Cardiac muscle cell (in vitro differentiated cells and primary cell): ENCODE data around the gene CMSS1. TPM values are rescaled to one million over a fixed set of nuclear protein-coding genes. Genes with fewer than 3 reads are reported as not detected.

Experiments
- DNase-seq, 2 donors: peaks; one replicate each; pipeline versions ENCODE4 v3.0.0 to v3.0.0-alpha.2; 2010 to 2017; ENCODE audit warnings: low read depth in 1 of 2, low spot score in 1 of 2
- H3K27ac ChIP-seq: fragments of 200-600 bp; sonication (generic); 2 replicates; pipeline ENCODE4 v1.5.1; 2016
- H3K27me3 ChIP-seq: fragments of 200-600 bp; sonication (generic); 2 replicates; pipeline ENCODE4 v1.6.0; 2016; ENCODE audit warnings: control low read depth
- H3K36me3 ChIP-seq: fragments of 200-600 bp; sonication (generic); 2 replicates; pipeline ENCODE4 v1.5.1; 2016; ENCODE audit warnings: control low read depth
- H3K4me1 ChIP-seq: fragments of 200-600 bp; sonication (generic); 2 replicates; pipeline ENCODE4 v1.8.1; 2017; ENCODE audit warnings: low read depth, mild to moderate bottlenecking, mixed run types
- H3K4me3 ChIP-seq: fragments of 200-600 bp; sonication (generic); 2 replicates; pipeline ENCODE4 v1.5.1; 2016; ENCODE audit warnings: mild to moderate bottlenecking
- H3K9me3 ChIP-seq: fragments of 200-600 bp; sonication (generic); 2 replicates; pipeline ENCODE4 v1.5.1; 2017; ENCODE audit warnings: low read depth, mild to moderate bottlenecking, control low read depth
- polyA plus RNA-seq: library from polyadenylated mRNA; unstranded; fragments of >200 nt; fragmentation: Nextera tagmentation; extraction: Ambion mirVana; gene quantifications from 2 replicates; pipeline ENCODE4 v1.2.1, GENCODE V29; 2016
- total RNA-seq: library from RNA; depleted of rRNA; stranded (reverse); fragments of >200 nt; gene quantifications from 2 replicates; pipeline ENCODE4 v1.2.3, GENCODE V29; 2016
- TF ChIP-seq, protein P1 (sequence below): IDR thresholded peaks from 2 replicates; pipeline ENCODE4 v1.5.1; 2012; ENCODE audit warnings: low read depth, mild to moderate bottlenecking, low read length

The CMSS1 gene
- total and polyA plus RNA-seq, 2 experiments from 2014 or later: 13.1 to 32.9 TPM

DNA sequence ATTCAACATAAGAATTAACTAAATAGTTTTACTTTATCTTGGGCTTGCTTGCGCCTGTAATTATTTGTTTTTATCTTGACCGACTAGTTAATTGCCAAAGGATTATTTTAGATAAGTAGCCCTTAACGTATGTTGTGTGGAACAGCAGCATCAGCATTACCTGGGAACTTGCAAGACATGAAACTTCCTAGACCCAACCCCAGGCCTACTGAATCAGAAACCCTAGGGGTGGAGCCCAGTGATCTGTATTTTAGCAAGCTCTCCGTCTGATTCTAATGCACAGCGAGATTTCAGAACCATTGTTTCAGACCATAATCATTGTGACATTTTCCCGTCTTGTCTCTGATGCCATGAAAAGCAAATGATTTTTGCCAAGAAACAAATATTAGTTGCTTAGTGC, 265.5 kb downstream of the CMSS1 start:
- DNase-seq: no peak
- Histone ChIP-seq H3K36me3 (no peaks in the 10 kb centered on the region), H3K27ac (no peak overlapping the region), H3K4me3 (no peak overlapping the region), H3K9me3 (no peaks in the 10 kb centered on the region), H3K27me3 (no peaks in the 10 kb centered on the region), H3K4me1 (peaks cover 3% of the 10 kb centered on the region)
- TF ChIP-seq, protein P1, sequence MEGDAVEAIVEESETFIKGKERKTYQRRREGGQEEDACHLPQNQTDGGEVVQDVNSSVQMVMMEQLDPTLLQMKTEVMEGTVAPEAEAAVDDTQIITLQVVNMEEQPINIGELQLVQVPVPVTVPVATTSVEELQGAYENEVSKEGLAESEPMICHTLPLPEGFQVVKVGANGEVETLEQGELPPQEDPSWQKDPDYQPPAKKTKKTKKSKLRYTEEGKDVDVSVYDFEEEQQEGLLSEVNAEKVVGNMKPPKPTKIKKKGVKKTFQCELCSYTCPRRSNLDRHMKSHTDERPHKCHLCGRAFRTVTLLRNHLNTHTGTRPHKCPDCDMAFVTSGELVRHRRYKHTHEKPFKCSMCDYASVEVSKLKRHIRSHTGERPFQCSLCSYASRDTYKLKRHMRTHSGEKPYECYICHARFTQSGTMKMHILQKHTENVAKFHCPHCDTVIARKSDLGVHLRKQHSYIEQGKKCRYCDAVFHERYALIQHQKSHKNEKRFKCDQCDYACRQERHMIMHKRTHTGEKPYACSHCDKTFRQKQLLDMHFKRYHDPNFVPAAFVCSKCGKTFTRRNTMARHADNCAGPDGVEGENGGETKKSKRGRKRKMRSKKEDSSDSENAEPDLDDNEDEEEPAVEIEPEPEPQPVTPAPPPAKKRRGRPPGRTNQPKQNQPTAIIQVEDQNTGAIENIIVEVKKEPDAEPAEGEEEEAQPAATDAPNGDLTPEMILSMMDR: no peak

DNA sequence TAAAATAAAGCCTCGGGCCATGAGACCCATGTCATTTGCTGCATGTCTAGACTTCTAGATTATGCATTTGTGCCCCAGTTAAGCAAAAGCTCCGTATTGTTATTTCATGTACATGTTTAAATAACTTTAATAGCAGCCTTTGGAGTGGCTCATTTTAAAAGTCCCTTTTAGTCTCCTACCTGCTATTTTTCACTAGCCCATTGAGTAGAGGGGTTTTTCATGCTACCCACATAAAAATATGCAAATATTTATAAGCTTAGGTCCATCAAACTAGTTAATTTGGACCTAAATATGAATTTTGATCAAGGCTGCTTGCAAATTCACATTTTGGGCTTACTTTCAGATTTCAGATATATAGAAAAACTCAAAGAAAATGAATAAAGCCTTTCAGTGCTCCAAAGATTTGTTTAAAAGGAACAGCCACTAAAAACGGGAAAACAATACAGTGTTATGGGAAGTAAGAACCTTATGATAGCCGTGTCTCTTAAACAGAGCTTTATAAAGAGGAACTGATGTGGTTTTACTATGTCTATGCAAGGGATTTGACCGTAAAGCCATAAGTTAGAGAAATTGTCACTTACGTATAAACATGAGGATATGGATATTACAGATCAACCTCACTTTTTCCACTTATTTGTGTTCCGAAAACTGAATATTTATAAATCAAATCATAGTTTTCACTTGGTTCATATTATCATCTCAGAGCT, 266.6 kb downstream of the CMSS1 start:
- no peak overlapping the region for H3K27ac ChIP-seq
- no peak overlapping the region for H3K4me3 ChIP-seq
- TF ChIP-seq, protein P1: no peak

DNA sequence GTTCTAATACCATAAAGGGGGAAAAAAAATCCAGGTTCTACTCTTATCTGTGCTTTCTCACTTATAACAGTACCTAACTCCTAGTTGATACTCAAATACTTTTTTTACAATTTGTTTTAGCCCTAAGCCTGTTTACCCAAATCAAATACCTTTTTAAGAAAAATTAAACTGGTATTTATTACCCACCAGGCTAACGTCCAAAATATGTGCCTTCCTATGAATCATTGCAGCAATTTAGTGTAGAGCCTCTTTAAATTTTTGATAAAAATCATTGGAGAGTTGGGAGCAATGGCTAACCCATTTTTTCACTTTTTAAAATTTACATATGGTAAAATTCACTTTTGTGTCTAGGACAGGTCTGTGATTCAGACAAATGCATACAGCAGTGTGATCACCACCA, 268.7 kb downstream of the CMSS1 start:
- Histone ChIP-seq H3K4me1 (peaks cover 3% of the 10 kb centered on the region), H3K4me3 (no peak overlapping the region), H3K27me3 (no peaks in the 10 kb centered on the region), H3K27ac (no peak overlapping the region), H3K36me3 (no peaks in the 10 kb centered on the region), H3K9me3 (no peaks in the 10 kb centered on the region)
- DNase-seq: no peak
- TF ChIP-seq, protein P1: no peak

More for the DNA sequence above, 266.6 kb downstream of the CMSS1 start:
- Histone ChIP-seq H3K4me1 (peaks cover 3% of the 10 kb centered on the region), H3K27me3 (no peaks in the 10 kb centered on the region), H3K9me3 (no peaks in the 10 kb centered on the region), H3K36me3 (no peaks in the 10 kb centered on the region)
- DNase-seq: no peak

DNA sequence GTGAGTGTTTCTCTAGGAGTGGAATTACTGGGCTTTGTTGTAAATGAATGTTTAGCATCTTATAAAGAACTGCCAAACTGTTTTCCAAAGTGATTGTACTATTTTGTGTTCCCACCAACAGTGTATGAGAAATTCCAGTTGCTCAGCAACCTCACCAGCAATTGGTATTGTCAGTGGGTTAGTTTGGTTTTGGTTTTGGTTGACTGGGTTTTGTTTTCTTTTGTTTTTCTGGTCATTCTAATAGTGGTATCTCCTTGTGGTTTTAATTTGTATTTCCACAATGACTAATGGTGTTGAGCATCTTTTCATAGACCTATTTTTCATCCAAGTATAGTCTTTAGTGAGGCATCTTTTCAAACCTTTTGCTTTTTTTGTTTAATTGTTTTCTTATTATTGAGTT, 269.5 kb downstream of the CMSS1 start:
- no peaks in the 10 kb centered on the region for H3K9me3 ChIP-seq
- no peaks in the 10 kb centered on the region for H3K36me3 ChIP-seq
- H3K27me3 ChIP-seq: no peaks in the 10 kb centered on the region
- H3K27ac ChIP-seq: no peak overlapping the region
- H3K4me3 ChIP-seq: no peak overlapping the region
- peaks cover 2% of the 10 kb centered on the region for H3K4me1 ChIP-seq
- TF ChIP-seq, protein P1: no peak
- DNase-seq: peak in 1 of 2 donors; percentile 61

DNA sequence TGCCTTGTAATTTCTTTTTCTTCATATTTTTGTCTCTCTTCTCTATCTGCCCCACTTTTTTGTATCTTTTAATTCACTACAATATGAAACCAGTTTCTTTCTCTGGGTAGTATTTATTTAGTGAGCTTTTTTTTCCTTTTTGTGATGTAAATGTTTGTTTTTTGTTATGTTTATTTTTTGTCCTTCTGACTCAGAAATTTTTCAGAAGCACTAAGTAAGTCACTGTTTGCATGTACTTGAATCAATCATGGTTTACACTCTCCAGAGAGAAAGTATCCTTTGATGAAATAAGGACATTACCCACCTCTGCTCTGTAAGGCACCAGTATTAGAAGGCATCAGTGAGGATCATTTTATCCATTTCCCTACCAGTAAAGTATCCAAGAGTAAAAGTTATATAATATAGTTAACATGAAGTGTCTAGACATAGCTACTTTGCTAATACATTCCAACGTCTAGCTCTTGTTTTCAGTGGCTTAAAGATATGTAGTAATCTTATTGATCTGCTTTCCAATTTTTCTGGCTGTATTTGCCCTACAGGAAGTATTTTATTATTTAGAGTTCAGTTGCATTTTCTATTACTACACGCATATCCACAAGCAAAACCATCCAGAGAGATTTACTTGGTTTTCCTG, 271.2 kb downstream of the CMSS1 start:
- TF ChIP-seq, protein P1: no peak
- no peak for DNase-seq
- H3K27me3 ChIP-seq: no peaks in the 10 kb centered on the region
- no peaks in the 10 kb centered on the region for H3K9me3 ChIP-seq
- no peaks in the 10 kb centered on the region for H3K36me3 ChIP-seq
- no peak overlapping the region for H3K4me3 ChIP-seq
- no peaks in the 10 kb centered on the region for H3K4me1 ChIP-seq
- H3K27ac ChIP-seq: no peak overlapping the region
